CD4-positive, alpha-beta T cell treated with Interleukin-15 for 4 hours (primary cell): ENCODE data around the gene PNLIPRP3.
"Not testable (repeated sequence)": the region's sequence is repeated elsewhere in the genome, so short reads cannot be mapped to it uniquely, and the experiment has no call there.

Experiments used
- DNase-seq: peaks from one replicate; pipeline ENCODE4 v3.0.0-alpha.2; 2020; ENCODE audit warnings: low spot score

The PNLIPRP3 gene

GRCh38 chr10:116427671-116428070 lies at the start of gene PNLIPRP3:
Gene PNLIPRP3, plus strand, starts transcription at chr10:116427847. Its CDS starts 166 bp downstream, at chr10:116428013.
- DNase-seq, result no peak

- DNase-seq, result no peak
Observed at GRCh38 chr10:116382290-116382689, 45.4 kb upstream of the PNLIPRP3 start.

- DNase-seq, result no peak
Observed at GRCh38 chr10:116385311-116385710, 42.3 kb upstream of the PNLIPRP3 start.

GRCh38 chr10:116385994-116386809 lies 41.4 kb upstream of the PNLIPRP3 start:
- DNase-seq, result no peak

- DNase-seq, result not testable (repeated sequence)
Observed at GRCh38 chr10:116393246-116393831, 34.3 kb upstream of the PNLIPRP3 start.

GRCh38 chr10:116395223-116395985 lies 32.2 kb upstream of the PNLIPRP3 start:
- no peak for DNase-seq

- no peak for DNase-seq
Observed at GRCh38 chr10:116398224-116398623, 29.4 kb upstream of the PNLIPRP3 start.

- no peak for DNase-seq
Observed at GRCh38 chr10:116402858-116403257, 24.8 kb upstream of the PNLIPRP3 start.

- DNase-seq, result no peak
Observed at GRCh38 chr10:116403740-116404250, 23.9 kb upstream of the PNLIPRP3 start.

- no peak for DNase-seq
Observed at GRCh38 chr10:116408719-116409118, 18.9 kb upstream of the PNLIPRP3 start.

- DNase-seq, result no peak
Observed at GRCh38 chr10:116410351-116410750, 17.3 kb upstream of the PNLIPRP3 start.

- no peak for DNase-seq
Observed at GRCh38 chr10:116417821-116418220, 9.8 kb upstream of the PNLIPRP3 start.

- no peak for DNase-seq
Observed at GRCh38 chr10:116418389-116418788, 9.3 kb upstream of the PNLIPRP3 start.

GRCh38 chr10:116421815-116422214 lies 5.8 kb upstream of the PNLIPRP3 start:
- DNase-seq, result no peak

- DNase-seq, result no peak
Observed at GRCh38 chr10:116429288-116429977, 1.8 kb downstream of the PNLIPRP3 start.

GRCh38 chr10:116430288-116430687 lies 2.6 kb downstream of the PNLIPRP3 start:
- DNase-seq, result no peak

GRCh38 chr10:116431598-116431997 lies 4.0 kb downstream of the PNLIPRP3 start:
- DNase-seq, result no peak

GRCh38 chr10:116437076-116437692 lies 9.5 kb downstream of the PNLIPRP3 start:
- no peak for DNase-seq

- DNase-seq, result no peak
Observed at GRCh38 chr10:116440330-116441030, 12.8 kb downstream of the PNLIPRP3 start.

- DNase-seq, result peak; percentile 9
Observed at GRCh38 chr10:116444527-116445142, 17.0 kb downstream of the PNLIPRP3 start.
